Measurements from ENCODE around the gene IGSF10.
"Not testable (repeated sequence)": the region's sequence is repeated elsewhere in the genome, so short reads cannot be mapped to it uniquely, and the experiment has no call there.

The IGSF10 gene

GRCh38 chr3:151499168-151499567 is 38.3 kb upstream of the IGSF10 start:
- no peak overlapping the region for H3K4me3 ChIP-seq (replicated peaks; ENCODE audit: low read depth, low read length)
- no peak for DNase-seq (ENCODE audit: low read depth)
- no peak for TF ChIP-seq CTCF (IDR thresholded peaks at IDR 0.05; ENCODE audit: low read length, missing control alignments)

DNA sequence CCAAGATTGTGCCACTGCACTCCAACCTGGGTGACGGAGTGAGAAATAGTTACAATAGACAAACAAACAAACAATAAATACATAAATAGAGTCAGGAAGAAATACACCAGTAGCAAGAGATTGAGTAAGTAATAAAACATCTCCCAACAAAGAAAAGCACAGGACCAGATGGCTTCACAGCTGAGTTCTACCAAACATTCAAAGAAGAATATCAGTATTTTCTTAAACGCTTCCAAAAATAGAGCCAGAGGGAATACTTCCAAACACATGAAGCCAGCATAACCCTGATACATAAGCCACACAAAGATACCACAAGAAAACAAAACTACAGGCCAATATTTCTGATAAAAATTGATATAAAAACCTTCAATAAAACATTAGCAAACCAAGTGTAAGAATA is 30.7 kb upstream of the IGSF10 start:
- DNase-seq (ENCODE audit: low read depth) = no peak
- H3K4me3 ChIP-seq (replicated peaks; ENCODE audit: low read depth, low read length) = no peak overlapping the region
- TF ChIP-seq CTCF (IDR thresholded peaks at IDR 0.05; ENCODE audit: low read length, missing control alignments) = no peak

- not testable (repeated sequence) for H3K4me3 ChIP-seq (replicated peaks; ENCODE audit: low read depth, low read length); DNase-seq (ENCODE audit: low read depth)
Observed at GRCh38 chr3:151487833-151488232, 27.0 kb upstream of the IGSF10 start.

DNA sequence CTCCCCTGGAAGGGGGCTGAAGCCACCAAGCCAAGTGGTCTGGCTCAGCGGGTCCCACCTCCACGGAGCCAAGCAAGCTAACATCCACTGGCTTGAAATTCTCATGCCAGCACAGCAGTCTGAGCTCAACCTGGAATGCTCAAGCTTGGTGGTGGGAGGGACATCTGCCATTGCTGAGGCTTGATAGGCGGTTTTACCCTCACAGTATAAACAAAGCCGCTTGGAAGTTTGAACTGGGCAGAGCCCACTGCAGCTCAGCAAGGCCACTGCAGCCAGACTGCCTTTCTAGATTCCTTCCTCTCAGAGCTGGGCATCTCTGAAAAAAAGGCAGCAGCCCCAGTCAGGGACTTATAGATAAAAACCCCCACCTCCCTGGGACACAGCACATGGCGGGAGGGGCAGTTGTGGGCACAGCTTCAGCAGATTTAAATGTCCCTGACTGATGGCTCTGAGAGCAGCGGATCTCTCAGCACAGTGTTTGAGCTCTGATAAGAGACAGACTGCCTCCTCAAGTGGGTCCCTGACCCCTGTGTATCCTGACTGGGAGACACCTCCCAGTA is 23.2 kb upstream of the IGSF10 start:
- no peak overlapping the region for H3K4me3 ChIP-seq (replicated peaks; ENCODE audit: low read depth, low read length)
- no peak for DNase-seq (ENCODE audit: low read depth)
- no peak for TF ChIP-seq CTCF (IDR thresholded peaks at IDR 0.05; ENCODE audit: low read length, missing control alignments)

DNA sequence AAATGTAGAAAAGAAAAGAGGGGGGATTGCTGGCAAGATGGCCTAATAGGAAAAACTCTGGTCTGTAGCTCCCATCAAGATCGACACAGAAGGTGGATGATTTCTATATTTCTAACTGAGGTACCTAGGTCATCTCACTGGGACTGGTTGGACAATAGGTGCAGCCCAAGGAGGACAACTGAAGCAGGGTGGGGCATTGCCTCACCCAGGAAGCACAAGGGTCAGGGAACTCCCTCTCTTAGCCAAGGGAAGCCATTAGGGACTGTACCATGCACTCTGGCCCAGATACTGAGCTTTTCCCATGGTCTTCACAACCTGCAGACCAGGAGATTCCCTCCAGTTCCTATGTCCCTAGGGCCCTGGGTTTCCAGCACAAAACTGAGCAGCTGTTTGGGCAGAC is 22.6 kb upstream of the IGSF10 start:
- no peak overlapping the region for H3K4me3 ChIP-seq (replicated peaks; ENCODE audit: low read depth, low read length)
- no peak for TF ChIP-seq CTCF (IDR thresholded peaks at IDR 0.05; ENCODE audit: low read length, missing control alignments)
- DNase-seq (ENCODE audit: low read depth) = no peak

GRCh38 chr3:151480492-151480891 is 19.6 kb upstream of the IGSF10 start:
- H3K4me3 ChIP-seq (replicated peaks; ENCODE audit: low read depth, low read length) = no peak overlapping the region
- no peak for TF ChIP-seq CTCF (IDR thresholded peaks at IDR 0.05; ENCODE audit: low read length, missing control alignments)
- no peak for DNase-seq (ENCODE audit: low read depth)

- TF ChIP-seq CTCF (IDR thresholded peaks at IDR 0.05; ENCODE audit: low read length, missing control alignments) = no peak
- H3K4me3 ChIP-seq (replicated peaks; ENCODE audit: low read depth, low read length) = no peak overlapping the region
- DNase-seq (ENCODE audit: low read depth) = no peak
Observed at GRCh38 chr3:151479452-151479851, 18.6 kb upstream of the IGSF10 start.
